HEK293 (cell line): ENCODE measurements around the gene FADS1.

Experiments
- GLIS1 ChIP-seq: fragments of 450-650 bp; formaldehyde crosslinking; IDR thresholded peaks from 2 replicates; pipeline ENCODE4 v1.5.1; 2016; ENCODE audit warnings: missing biosample characterization, missing genetic modification characterization
- KLF1 ChIP-seq: fragments of 450-650 bp; formaldehyde crosslinking; IDR thresholded peaks from 2 replicates; pipeline ENCODE4 v1.5.1; 2016; ENCODE audit warnings: missing biosample characterization, missing genetic modification characterization
- PATZ1 ChIP-seq: fragments of 450-650 bp; formaldehyde crosslinking; IDR thresholded peaks from 2 replicates; pipeline ENCODE4 v1.5.1; 2016; ENCODE audit warnings: missing biosample characterization, missing genetic modification characterization
- SCRT1 ChIP-seq: fragments of 450-650 bp; formaldehyde crosslinking; IDR thresholded peaks from 2 replicates; pipeline ENCODE4 v1.5.1; 2016; ENCODE audit warnings: missing biosample characterization, missing genetic modification characterization, borderline replicate concordance
- SP7 ChIP-seq: fragments of 450-650 bp; formaldehyde crosslinking; IDR thresholded peaks from 2 replicates; pipeline ENCODE4 v1.5.1; 2016; ENCODE audit warnings: missing biosample characterization, missing genetic modification characterization
- ZBTB20 ChIP-seq: fragments of 450-650 bp; formaldehyde crosslinking; IDR thresholded peaks from 2 replicates; pipeline ENCODE4 v1.5.1; 2016; ENCODE audit warnings: missing biosample characterization, missing genetic modification characterization
- ZBTB26 ChIP-seq: fragments of 450-650 bp; formaldehyde crosslinking; optimal IDR thresholded peaks from 2 replicates; pipeline ENCODE3; 2016; ENCODE audit warnings: missing biosample characterization, mild to moderate bottlenecking, missing genetic modification characterization
- ZIC2 ChIP-seq: fragments of 450-650 bp; formaldehyde crosslinking; IDR thresholded peaks from 2 replicates; pipeline ENCODE4 v1.5.1; 2016; ENCODE audit warnings: missing biosample characterization, missing genetic modification characterization
- ZNF121 ChIP-seq: fragments of 450-650 bp; formaldehyde crosslinking; IDR thresholded peaks from 2 replicates; pipeline ENCODE4 v1.5.1; 2016; ENCODE audit warnings: missing biosample characterization, missing genetic modification characterization
- ZNF132 ChIP-seq: fragments of 450-650 bp; formaldehyde crosslinking; IDR thresholded peaks from 2 replicates; pipeline ENCODE4 v1.5.1; 2017; ENCODE audit warnings: missing biosample characterization, missing genetic modification characterization, borderline replicate concordance
- ZNF140 ChIP-seq: fragments of 450-650 bp; formaldehyde crosslinking; IDR thresholded peaks from 2 replicates; pipeline ENCODE4 v1.5.1; 2016; ENCODE audit warnings: missing biosample characterization, missing genetic modification characterization
- ZNF175 ChIP-seq: fragments of 450-650 bp; formaldehyde crosslinking; IDR thresholded peaks from 2 replicates; pipeline ENCODE4 v1.5.1; 2016; ENCODE audit warnings: missing biosample characterization, missing genetic modification characterization
- ZNF2 ChIP-seq: fragments of 450-650 bp; formaldehyde crosslinking; IDR thresholded peaks from 2 replicates; pipeline ENCODE4 v1.5.1; 2016; ENCODE audit warnings: missing biosample characterization, missing genetic modification characterization
- ZNF214 ChIP-seq: fragments of 450-650 bp; formaldehyde crosslinking; IDR thresholded peaks from 2 replicates; pipeline ENCODE4 v1.5.1; 2017; ENCODE audit warnings: missing biosample characterization, mild to moderate bottlenecking, missing genetic modification characterization, borderline replicate concordance
- ZNF311 ChIP-seq: fragments of 450-650 bp; formaldehyde crosslinking; IDR thresholded peaks from 2 replicates; pipeline ENCODE4 v1.5.1; 2017; ENCODE audit warnings: missing biosample characterization, missing genetic modification characterization, borderline replicate concordance
- ZNF362 ChIP-seq: fragments of 450-650 bp; formaldehyde crosslinking; IDR thresholded peaks from 2 replicates; pipeline ENCODE4 v1.5.1; 2016; ENCODE audit warnings: missing biosample characterization, missing genetic modification characterization
- ZNF366 ChIP-seq: fragments of 450-650 bp; formaldehyde crosslinking; conservative IDR thresholded peaks from 2 replicates; pipeline ENCODE4 v1.5.1; 2016; ENCODE audit warnings: missing biosample characterization, missing genetic modification characterization
- ZNF37A ChIP-seq: fragments of 450-650 bp; IDR thresholded peaks from 2 replicates; pipeline ENCODE4 v1.5.1; 2018; ENCODE audit warnings: missing biosample characterization, missing genetic modification characterization
- ZNF513 ChIP-seq: fragments of 450-650 bp; IDR thresholded peaks from 2 replicates; pipeline ENCODE4 v1.5.1; 2018; ENCODE audit warnings: missing biosample characterization, missing genetic modification characterization
- ZNF530 ChIP-seq: fragments of 450-650 bp; formaldehyde crosslinking; IDR thresholded peaks from 2 replicates; pipeline ENCODE4 v1.5.1; 2016; ENCODE audit warnings: low read depth, missing biosample characterization, missing genetic modification characterization
- ZNF639 ChIP-seq: fragments of 450-650 bp; formaldehyde crosslinking; IDR thresholded peaks from 2 replicates; pipeline ENCODE4 v1.5.1; 2016; ENCODE audit warnings: missing biosample characterization, missing genetic modification characterization
- ZNF654 ChIP-seq: fragments of 450-650 bp; formaldehyde crosslinking; IDR thresholded peaks from 2 replicates; pipeline ENCODE4 v1.5.1; 2016; ENCODE audit warnings: low read depth, missing biosample characterization, missing genetic modification characterization
- ZNF791 ChIP-seq: fragments of 450-650 bp; formaldehyde crosslinking; IDR thresholded peaks from 2 replicates; pipeline ENCODE4 v1.5.1; 2016; ENCODE audit warnings: missing biosample characterization, missing genetic modification characterization
- ZNF792 ChIP-seq: fragments of 450-650 bp; formaldehyde crosslinking; IDR thresholded peaks from 2 replicates; pipeline ENCODE4 v1.5.1; 2016; ENCODE audit warnings: missing biosample characterization, missing genetic modification characterization
- ZSCAN4 ChIP-seq: fragments of 450-650 bp; formaldehyde crosslinking; IDR thresholded peaks from 2 replicates; pipeline ENCODE4 v1.5.1; 2017; ENCODE audit warnings: missing biosample characterization, missing genetic modification characterization
- TF ChIP-seq, protein P1 (sequence below): fragments of 450-650 bp; IDR thresholded peaks from 2 replicates; pipeline ENCODE4 v1.5.1; 2018; ENCODE audit warnings: missing biosample characterization, mild to moderate bottlenecking, missing genetic modification characterization
- TF ChIP-seq, protein P2 (sequence below): fragments of 450-650 bp; formaldehyde crosslinking; IDR thresholded peaks from 2 replicates; pipeline ENCODE4 v1.5.1; 2016; ENCODE audit warnings: missing biosample characterization, missing genetic modification characterization

FADS1 gene

DNA sequence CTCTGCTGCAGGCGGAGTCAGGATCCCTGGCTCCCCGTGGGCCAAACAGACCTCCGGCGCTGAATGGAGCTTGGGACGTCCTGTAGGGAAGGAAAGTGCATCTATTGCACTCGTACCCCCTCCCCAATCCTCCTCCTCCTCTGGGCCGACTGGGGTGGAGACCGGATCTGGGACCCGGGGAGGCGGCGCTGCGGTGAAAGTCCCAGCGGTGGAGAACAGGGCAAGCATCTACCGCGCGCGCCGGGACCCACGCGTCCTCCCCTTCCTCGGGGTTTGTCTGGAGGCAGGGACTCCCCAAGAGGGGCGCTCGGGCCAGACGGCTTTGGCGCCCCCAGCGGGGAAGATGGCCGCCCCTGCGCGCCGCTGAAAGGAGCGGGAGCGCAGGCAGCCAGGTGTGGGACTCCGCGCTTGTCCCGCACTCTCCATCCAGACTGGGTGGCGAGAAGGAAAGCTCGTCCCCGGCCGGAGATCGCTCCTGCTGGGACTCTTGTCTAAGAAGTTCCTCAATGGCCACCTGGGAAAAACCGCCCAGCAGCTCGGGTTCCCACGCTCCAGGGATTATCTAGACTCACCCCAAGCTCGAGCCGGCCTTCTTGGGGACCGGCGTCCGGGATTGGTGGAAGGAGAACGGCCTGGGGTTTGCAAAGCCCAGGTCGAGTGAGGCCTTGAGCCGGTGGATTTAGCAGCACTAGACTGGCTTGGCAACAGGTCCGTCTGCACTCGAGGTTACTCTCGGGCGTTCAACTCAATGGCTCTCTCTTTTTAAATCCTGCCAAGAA lies 12.0 kb upstream of the FADS1 start (continued):
- no peak for TF ChIP-seq ZNF2 (tag by site-specific recombination)
- TF ChIP-seq ZBTB26 (tag by site-specific recombination), result peak; percentile 72
- TF ChIP-seq SCRT1 (tag by site-specific recombination), result peak; percentile 52; the same call in 1 of the 2 replicates
- no peak for TF ChIP-seq ZNF132 (tag by site-specific recombination)
- TF ChIP-seq ZNF140 (tag by site-specific recombination), result no peak; the same call in 1 of the 2 replicates
- no peak for TF ChIP-seq SP7 (tag by site-specific recombination)
- TF ChIP-seq ZNF362 (tag by site-specific recombination), result no peak
- TF ChIP-seq ZNF121 (tag by site-specific recombination), result no peak
- no peak for TF ChIP-seq ZNF214 (tag by site-specific recombination)
- TF ChIP-seq ZNF654 (tag by site-specific recombination), result no peak
- TF ChIP-seq ZSCAN4, result no peak
- TF ChIP-seq ZBTB20 (tag by site-specific recombination), result 0 out of 2 replicates have a peak, but pooled peaks have one; percentile 12
- TF ChIP-seq ZNF513 (tag by site-specific recombination), result no peak
- TF ChIP-seq, protein P1, sequence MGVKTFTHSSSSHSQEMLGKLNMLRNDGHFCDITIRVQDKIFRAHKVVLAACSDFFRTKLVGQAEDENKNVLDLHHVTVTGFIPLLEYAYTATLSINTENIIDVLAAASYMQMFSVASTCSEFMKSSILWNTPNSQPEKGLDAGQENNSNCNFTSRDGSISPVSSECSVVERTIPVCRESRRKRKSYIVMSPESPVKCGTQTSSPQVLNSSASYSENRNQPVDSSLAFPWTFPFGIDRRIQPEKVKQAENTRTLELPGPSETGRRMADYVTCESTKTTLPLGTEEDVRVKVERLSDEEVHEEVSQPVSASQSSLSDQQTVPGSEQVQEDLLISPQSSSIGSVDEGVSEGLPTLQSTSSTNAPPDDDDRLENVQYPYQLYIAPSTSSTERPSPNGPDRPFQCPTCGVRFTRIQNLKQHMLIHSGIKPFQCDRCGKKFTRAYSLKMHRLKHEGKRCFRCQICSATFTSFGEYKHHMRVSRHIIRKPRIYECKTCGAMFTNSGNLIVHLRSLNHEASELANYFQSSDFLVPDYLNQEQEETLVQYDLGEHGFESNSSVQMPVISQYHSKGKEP, result no peak
- TF ChIP-seq, protein P2, sequence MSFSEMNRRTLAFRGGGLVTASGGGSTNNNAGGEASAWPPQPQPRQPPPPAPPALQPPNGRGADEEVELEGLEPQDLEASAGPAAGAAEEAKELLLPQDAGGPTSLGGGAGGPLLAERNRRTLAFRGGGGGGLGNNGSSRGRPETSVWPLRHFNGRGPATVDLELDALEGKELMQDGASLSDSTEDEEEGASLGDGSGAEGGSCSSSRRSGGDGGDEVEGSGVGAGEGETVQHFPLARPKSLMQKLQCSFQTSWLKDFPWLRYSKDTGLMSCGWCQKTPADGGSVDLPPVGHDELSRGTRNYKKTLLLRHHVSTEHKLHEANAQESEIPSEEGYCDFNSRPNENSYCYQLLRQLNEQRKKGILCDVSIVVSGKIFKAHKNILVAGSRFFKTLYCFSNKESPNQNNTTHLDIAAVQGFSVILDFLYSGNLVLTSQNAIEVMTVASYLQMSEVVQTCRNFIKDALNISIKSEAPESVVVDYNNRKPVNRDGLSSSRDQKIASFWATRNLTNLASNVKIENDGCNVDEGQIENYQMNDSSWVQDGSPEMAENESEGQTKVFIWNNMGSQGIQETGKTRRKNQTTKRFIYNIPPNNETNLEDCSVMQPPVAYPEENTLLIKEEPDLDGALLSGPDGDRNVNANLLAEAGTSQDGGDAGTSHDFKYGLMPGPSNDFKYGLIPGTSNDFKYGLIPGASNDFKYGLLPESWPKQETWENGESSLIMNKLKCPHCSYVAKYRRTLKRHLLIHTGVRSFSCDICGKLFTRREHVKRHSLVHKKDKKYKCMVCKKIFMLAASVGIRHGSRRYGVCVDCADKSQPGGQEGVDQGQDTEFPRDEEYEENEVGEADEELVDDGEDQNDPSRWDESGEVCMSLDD (tag by site-specific recombination), result peak; percentile 54
- TF ChIP-seq ZNF175, result no peak
- no peak for TF ChIP-seq ZNF639
- TF ChIP-seq ZNF37A, result no peak
- TF ChIP-seq ZNF792, result no peak
- TF ChIP-seq ZIC2, result peak; percentile 20
- TF ChIP-seq ZNF311, result no peak
- no peak for TF ChIP-seq ZNF791 (tag by site-specific recombination)
- TF ChIP-seq GLIS1 (tag by site-specific recombination), result no peak
- no peak for TF ChIP-seq KLF1 (tag by site-specific recombination)
- TF ChIP-seq PATZ1, result peak; percentile 42
- no peak for TF ChIP-seq ZNF530 (tag by site-specific recombination)
- no peak for TF ChIP-seq ZNF366 (tag by site-specific recombination)
